Upper lobe of left lung (tissue), 6 donors: ENCODE data around the gene LDB2. TPM values are rescaled to one million over a fixed set of nuclear protein-coding genes. Genes with fewer than 3 reads are reported as not detected.

Experiments used
- ATAC-seq, 2 donors: fragments of 200-7000 bp; cut with Tn5 transposase; one replicate each; pipeline ENCODE4 v1.9.1; 2022; ENCODE audit warnings: mild to moderate bottlenecking in 2 of 2, moderate library complexity in 2 of 2; ENCODE audit not compliant: low FRiP score in 2 of 2
- DNase-seq, 2 donors: peaks; one replicate each; pipeline ENCODE4 v3.0.0-alpha.2; 2019 to 2020
- H3K27ac ChIP-seq, 4 donors: fragments of 200-600 bp; sonication (generic); one replicate each; pipeline ENCODE4 v1.5.1; 2016 to 2019
- H3K27me3 ChIP-seq, 4 donors: fragments of 200-600 bp; sonication (generic); one replicate each; pipeline ENCODE4 v1.5.1; 2017 to 2019
- H3K36me3 ChIP-seq, 4 donors: fragments of 200-600 bp; sonication (generic); one replicate each; pipeline ENCODE4 v1.5.1; 2016 to 2019
- H3K4me1 ChIP-seq, 4 donors: fragments of 200-600 bp; sonication (generic); one replicate each; pipeline ENCODE4 v1.5.1; 2018 to 2019
- H3K4me3 ChIP-seq, 4 donors: fragments of 200-600 bp; sonication (generic); one replicate each; pipeline ENCODE4 v1.5.1; 2017 to 2019; ENCODE audit warnings: mild to moderate bottlenecking in 2 of 4, moderate library complexity in 1 of 4
- H3K9me3 ChIP-seq, 4 donors: fragments of 200-600 bp; sonication (generic); one replicate each; pipeline ENCODE4 v1.5.1; 2018 to 2019
- EP300 ChIP-seq, 4 donors: sonication (generic); formaldehyde crosslinking; IDR thresholded peaks; one replicate each; pipeline ENCODE4 v1.5.1; 2017; ENCODE audit warnings: antibody characterized with exemption in 4 of 4, control low read depth in 2 of 4
- POLR2A ChIP-seq, 4 donors: fragments of 450-650 bp; IDR thresholded peaks; one replicate each; pipeline ENCODE4 v1.5.1; 2016 to 2017; ENCODE audit warnings: antibody characterized with exemption in 4 of 4, mild to moderate bottlenecking in 2 of 4
- POLR2AphosphoS5 ChIP-seq, 2 donors: sonication (generic); formaldehyde crosslinking; IDR thresholded peaks; one replicate each; pipeline ENCODE4 v1.5.1; 2017; ENCODE audit warnings: antibody characterized with exemption in 2 of 2
- WGBS, 2 donors: methylation state at CpG; one replicate each; pipeline ENCODE4 v1.1.5; 2017 to 2018; 5-methylcytosine and 5-hydroxymethylcytosine counted together
- total RNA-seq, 6 donors: library from RNA; depleted of rRNA in 4 of 6; stranded (reverse); fragments of >200 nt in 4 of 6; gene quantifications; one replicate each; pipeline versions ENCODE4 v1.1.0 to v1.2.1, GENCODE V29; 2016 to 2021
- TF ChIP-seq, protein P1 (sequence below), 6 experiments: fragments of 450-650 bp in 4 of 6; fragments of 200-600 bp in 2 of 6; sonication (generic) in 2 of 6; IDR thresholded peaks; one replicate each; pipeline ENCODE4 v1.5.1; 2016 to 2019; ENCODE audit warnings: antibody characterized with exemption in 6 of 6
- donor health status: DM: no; HTN: no; CAD: no; lungs with moderate emphysema.
- donor health status: DM: no; HTN: yes; CAD: no; lungs with severe emphysema.

The LDB2 gene
- total RNA-seq, 6 donors from 2014 or later: 34.6 to 94.4 (median 45.9) TPM

DNA sequence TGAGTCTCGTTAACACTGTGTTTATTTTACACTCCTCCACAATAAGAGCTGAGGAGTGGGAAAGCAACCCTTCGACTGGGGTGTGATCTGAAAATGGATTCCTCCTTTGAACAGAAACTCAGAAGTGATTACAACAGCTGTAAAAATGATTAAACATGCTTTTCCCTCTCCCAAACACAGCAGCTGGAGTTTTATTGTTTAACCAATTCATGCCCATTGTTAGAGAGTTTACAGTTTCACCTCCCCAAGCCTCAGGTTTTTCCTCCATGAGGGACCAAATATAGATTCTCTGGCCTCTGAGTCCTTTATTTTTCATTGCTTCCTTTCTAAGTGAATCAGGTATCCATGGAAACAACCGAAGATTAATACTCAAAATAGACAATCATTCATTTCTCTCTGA, 409.2 kb downstream of the LDB2 start:
- Histone ChIP-seq H3K27me3 (no peaks in the 10 kb centered on the region), H3K9me3 (no peaks in the 10 kb centered on the region), H3K4me3 (no peak overlapping the region), H3K27ac (no peak overlapping the region), H3K36me3 (no peaks in the 10 kb centered on the region), H3K4me1 (no peaks in the 10 kb centered on the region)
- TF ChIP-seq POLR2AphosphoS5 (IDR thresholded peaks at IDR 0.05): no peak
- ATAC-seq (no peak), DNase-seq (no peak)
- 43 to 47% methylated on average over 3 of the region's 3 CpGs for WGBS, 2 donors

DNA sequence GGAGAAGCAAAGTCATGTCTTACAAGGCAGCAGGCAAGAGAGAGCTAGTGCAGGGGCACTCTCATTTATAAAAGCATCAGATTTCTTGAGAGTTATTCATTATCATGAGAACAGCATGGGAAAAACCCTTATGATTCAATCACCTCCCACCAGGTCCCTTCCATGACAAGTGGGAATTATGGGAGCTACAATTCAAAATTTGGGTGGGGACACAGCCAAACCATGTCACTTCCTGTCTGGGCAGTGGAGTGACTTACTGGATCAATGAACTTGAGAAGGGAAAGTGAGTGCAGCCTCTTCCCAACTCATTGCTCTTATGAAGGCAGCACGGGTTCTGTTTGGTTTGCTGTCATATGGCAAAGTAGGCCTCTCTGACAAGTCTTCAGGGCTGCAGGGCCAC, 410.4 kb downstream of the LDB2 start:
- no peaks in the 10 kb centered on the region for H3K36me3 ChIP-seq
- ATAC-seq: no peak
- DNase-seq: no peak

DNA sequence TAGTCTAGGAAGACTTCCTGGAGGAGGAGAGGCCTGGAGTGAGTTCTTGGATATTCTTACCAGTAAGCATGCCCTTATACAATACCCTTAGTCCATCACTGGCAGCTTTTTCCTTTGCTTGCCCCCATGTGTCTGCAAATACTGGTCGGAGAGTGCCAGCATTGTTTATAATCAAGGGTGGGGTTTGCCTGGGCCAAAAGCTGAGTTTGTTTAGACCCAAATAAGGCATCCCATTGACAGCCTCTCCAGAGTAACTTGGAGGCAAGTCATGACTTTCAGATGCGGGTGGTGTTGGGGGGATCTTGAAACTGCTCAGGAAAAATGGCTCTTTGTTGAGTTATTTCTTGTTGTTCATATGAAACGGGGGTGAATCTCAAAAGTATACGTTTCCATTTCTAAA, 413.7 kb downstream of the LDB2 start:
- Histone ChIP-seq H3K9me3 (no peaks in the 10 kb centered on the region), H3K4me1 (no peaks in the 10 kb centered on the region), H3K27ac (no peak overlapping the region), H3K27me3 (no peaks in the 10 kb centered on the region), H3K36me3 (no peaks in the 10 kb centered on the region), H3K4me3 (no peak overlapping the region)
- no peak for TF ChIP-seq POLR2A (IDR thresholded peaks at IDR 0.05)
- TF ChIP-seq POLR2AphosphoS5 (IDR thresholded peaks at IDR 0.05): no peak
- no peak for TF ChIP-seq EP300 (IDR thresholded peaks at IDR 0.05)
- TF ChIP-seq, protein P1, sequence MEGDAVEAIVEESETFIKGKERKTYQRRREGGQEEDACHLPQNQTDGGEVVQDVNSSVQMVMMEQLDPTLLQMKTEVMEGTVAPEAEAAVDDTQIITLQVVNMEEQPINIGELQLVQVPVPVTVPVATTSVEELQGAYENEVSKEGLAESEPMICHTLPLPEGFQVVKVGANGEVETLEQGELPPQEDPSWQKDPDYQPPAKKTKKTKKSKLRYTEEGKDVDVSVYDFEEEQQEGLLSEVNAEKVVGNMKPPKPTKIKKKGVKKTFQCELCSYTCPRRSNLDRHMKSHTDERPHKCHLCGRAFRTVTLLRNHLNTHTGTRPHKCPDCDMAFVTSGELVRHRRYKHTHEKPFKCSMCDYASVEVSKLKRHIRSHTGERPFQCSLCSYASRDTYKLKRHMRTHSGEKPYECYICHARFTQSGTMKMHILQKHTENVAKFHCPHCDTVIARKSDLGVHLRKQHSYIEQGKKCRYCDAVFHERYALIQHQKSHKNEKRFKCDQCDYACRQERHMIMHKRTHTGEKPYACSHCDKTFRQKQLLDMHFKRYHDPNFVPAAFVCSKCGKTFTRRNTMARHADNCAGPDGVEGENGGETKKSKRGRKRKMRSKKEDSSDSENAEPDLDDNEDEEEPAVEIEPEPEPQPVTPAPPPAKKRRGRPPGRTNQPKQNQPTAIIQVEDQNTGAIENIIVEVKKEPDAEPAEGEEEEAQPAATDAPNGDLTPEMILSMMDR (IDR thresholded peaks at IDR 0.05): no peak
- ATAC-seq (no peak), DNase-seq (no peak)
- WGBS, 2 donors: 50 to 60% methylated on average over 4 of the region's 4 CpGs

More for the DNA sequence above, 410.4 kb downstream of the LDB2 start:
- no peak for TF ChIP-seq EP300 (IDR thresholded peaks at IDR 0.05)
- no peak for TF ChIP-seq POLR2A (IDR thresholded peaks at IDR 0.05)
- TF ChIP-seq, protein P1 (IDR thresholded peaks at IDR 0.05): no peak
- TF ChIP-seq POLR2AphosphoS5 (IDR thresholded peaks at IDR 0.05): no peak
- H3K27me3 ChIP-seq: no peaks in the 10 kb centered on the region
- 84 to 100% methylated on average over 1 of the region's 1 CpG for WGBS, 2 donors
- no peaks in the 10 kb centered on the region for H3K9me3 ChIP-seq
- H3K4me3 ChIP-seq: no peak overlapping the region
- H3K4me1 ChIP-seq: no peaks in the 10 kb centered on the region
- no peak overlapping the region for H3K27ac ChIP-seq

DNA sequence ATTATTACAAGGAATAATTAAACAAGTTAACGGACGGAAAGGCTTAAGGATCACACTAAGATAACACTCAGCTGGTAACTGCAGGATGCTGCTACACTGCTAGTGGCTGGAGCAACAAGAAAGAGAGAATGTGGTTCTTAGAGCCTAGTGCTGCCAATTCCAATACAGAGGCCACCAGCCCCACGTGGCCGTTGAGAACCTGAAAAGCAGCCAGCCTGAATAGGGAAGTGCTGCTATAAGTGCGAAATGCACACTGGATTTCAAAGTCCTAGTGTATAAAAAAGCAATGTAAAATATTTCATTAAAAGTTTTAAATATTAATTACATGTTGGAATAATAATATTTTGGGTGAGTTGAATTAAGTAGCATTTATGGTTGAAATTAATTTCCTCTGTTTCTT, 414.9 kb downstream of the LDB2 start:
- WGBS, 2 donors: 78 to 83% methylated on average over 5 of the region's 5 CpGs
- no peak for TF ChIP-seq EP300 (IDR thresholded peaks at IDR 0.05)
- no peak for TF ChIP-seq POLR2AphosphoS5 (IDR thresholded peaks at IDR 0.05)
- no peak for TF ChIP-seq POLR2A (IDR thresholded peaks at IDR 0.05)
- TF ChIP-seq, protein P1 (IDR thresholded peaks at IDR 0.05): no peak
- H3K4me1 ChIP-seq: no peaks in the 10 kb centered on the region
- H3K27ac ChIP-seq: no peak overlapping the region
- no peaks in the 10 kb centered on the region for H3K36me3 ChIP-seq
- H3K27me3 ChIP-seq: no peaks in the 10 kb centered on the region
- ATAC-seq: no peak
- no peak for DNase-seq
- no peaks in the 10 kb centered on the region for H3K9me3 ChIP-seq
- no peak overlapping the region for H3K4me3 ChIP-seq

DNA sequence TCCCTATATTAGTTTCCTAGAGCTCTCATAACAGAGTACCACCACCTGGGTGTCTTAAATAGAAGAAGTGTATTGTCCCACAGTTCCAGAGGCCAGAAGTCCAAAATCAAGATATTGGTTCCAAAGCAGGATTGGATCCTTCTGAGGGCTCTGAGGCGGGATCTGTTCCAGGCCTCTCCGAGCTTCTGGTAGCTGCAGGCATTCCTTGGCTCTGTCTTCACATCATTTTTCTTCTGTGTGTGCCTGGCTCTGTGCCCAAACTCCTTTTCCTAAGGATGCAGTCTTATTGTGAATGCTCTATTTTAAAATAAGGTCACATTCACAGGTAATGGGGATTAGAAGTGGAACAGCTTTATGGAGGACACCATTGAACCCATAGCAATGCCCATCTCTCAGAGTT, 418.4 kb downstream of the LDB2 start:
- WGBS, 2 donors: 41 to 61% methylated on average over 2 of the region's 2 CpGs
- H3K27ac ChIP-seq: no peak overlapping the region

More for the DNA sequence above, 418.4 kb downstream of the LDB2 start:
- Histone ChIP-seq H3K4me1 (no peaks in the 10 kb centered on the region), H3K4me3 (no peak overlapping the region), H3K36me3 (no peaks in the 10 kb centered on the region), H3K27me3 (no peaks in the 10 kb centered on the region), H3K9me3 (no peaks in the 10 kb centered on the region)
- TF ChIP-seq EP300 (IDR thresholded peaks at IDR 0.05): no peak
- no peak for TF ChIP-seq POLR2AphosphoS5 (IDR thresholded peaks at IDR 0.05)
- TF ChIP-seq, protein P1 (IDR thresholded peaks at IDR 0.05): no peak
- TF ChIP-seq POLR2A (IDR thresholded peaks at IDR 0.05): no peak
- ATAC-seq (no peak), DNase-seq (no peak)
